ENCODE data around the gene YTHDF2.
A peak's percentile ranks its signal among the peaks of the same experiment; 100 is the strongest.
"Not testable (repeated sequence)": the region's sequence is repeated elsewhere in the genome, so short reads cannot be mapped to it uniquely, and the experiment has no call there.

Gene YTHDF2

DNA sequence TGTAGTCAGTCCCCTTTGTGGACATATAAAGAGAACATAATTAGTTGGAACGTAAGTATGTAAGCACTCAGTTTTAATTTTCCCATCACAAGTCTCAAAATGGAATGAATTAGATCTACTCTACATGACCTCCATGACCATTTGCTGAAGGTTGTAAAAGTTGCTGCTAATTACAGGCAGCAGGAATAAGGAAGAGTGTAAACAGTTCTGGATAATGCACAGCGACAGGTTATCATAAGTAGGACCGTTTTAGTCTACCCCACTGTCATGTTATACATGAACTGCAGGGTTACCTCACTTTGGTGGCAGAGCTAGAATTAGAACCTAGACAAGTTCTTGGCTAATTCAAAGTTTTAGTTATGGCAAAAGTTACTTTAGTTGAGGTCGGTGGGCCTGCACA lies 21.7 kb downstream of the YTHDF2 start:
- DNase-seq (ENCODE audit: low read depth in 2 of 2, low spot score in 1 of 2): no peak

GRCh38 chr1:28759257-28759656 lies 22.5 kb downstream of the YTHDF2 start:
- no peak for DNase-seq (ENCODE audit: low read depth in 2 of 2, low spot score in 1 of 2)

GRCh38 chr1:28761189-28761588 lies 24.4 kb downstream of the YTHDF2 start:
- no peak for DNase-seq (ENCODE audit: low read depth in 2 of 2, low spot score in 1 of 2)

GRCh38 chr1:28766532-28767183 lies 29.9 kb downstream of the YTHDF2 start:
- no peak for DNase-seq (ENCODE audit: low read depth in 2 of 2, low spot score in 1 of 2)

DNA sequence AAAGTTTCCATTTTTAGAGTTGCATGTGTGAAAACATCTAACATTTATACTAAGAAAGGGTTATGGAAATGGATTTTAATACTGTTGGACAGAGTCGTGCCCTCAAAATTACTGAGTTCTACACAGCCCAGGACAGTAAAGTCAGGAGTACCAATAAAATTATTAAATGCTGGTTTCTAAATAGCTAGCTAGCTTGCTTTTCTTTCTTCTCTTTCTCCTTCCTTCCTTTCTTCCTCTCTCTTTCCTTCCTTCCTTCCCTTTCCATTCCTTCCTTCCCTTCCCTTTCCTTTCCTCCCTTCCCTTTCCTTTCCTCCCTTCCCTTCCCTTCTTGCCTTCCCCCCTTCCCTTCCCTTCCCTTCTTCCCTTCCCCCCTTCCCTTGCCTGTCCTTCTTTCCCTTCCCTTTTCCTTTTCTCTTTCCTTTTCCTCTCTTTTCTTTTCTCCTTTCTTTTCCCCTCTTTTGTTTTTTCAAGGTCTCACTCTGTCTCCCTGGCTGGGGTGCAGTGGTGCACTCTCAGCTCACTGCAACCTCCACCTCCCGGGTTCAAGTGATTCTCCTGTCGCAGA lies 33.9 kb downstream of the YTHDF2 start:
- DNase-seq (ENCODE audit: low read depth in 2 of 2, low spot score in 1 of 2): no peak

DNA sequence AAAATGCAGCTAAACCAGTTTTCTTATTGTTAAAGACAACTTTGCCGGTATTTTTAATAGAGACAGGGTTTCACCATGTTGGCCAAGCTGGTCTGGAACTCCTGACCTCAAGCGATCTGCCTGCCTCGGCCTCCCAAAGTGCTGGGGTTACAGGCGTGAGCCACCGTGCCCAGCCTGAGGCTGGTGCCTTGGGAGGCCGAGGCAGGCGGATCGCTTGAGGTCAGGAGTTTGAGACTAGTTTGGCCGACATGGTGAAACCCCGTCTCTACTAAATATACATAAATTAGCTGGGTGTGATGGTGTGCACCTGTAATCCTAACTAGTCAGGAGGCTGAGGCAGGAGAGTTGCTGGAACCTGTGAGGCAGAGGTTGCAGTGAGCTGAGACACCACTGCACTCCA lies 35.2 kb downstream of the YTHDF2 start:
- not testable (repeated sequence) for DNase-seq (ENCODE audit: low read depth in 2 of 2, low spot score in 1 of 2)

- DNase-seq (ENCODE audit: low read depth in 2 of 2, low spot score in 1 of 2): no peak
Observed at GRCh38 chr1:28773105-28773504, 36.4 kb downstream of the YTHDF2 start.

- peak; percentile 23 to 47 for DNase-seq (ENCODE audit: low read depth in 2 of 2, low spot score in 1 of 2)
Observed at GRCh38 chr1:28775121-28775942, 38.6 kb downstream of the YTHDF2 start.

DNA sequence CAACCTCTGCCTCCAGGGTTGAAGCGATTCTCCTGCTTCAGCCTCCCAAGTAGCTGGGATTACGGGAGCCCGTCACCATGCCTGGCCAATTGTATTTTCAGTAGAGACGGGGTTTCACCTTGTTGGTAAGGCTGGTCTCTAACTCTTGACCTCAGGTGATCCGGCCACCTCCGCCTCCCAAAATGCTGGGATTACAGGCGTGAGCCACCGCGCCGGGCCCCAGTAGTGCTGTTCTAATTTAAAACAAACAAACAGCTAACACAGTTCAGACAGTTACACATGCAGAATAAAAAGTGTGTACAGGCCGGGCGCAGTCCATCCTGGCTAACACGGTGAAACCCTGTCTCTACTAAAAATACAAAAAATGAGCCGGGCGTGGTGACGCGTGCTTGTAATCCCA lies 39.6 kb downstream of the YTHDF2 start:
- DNase-seq (ENCODE audit: low read depth in 2 of 2, low spot score in 1 of 2): no peak

DNA sequence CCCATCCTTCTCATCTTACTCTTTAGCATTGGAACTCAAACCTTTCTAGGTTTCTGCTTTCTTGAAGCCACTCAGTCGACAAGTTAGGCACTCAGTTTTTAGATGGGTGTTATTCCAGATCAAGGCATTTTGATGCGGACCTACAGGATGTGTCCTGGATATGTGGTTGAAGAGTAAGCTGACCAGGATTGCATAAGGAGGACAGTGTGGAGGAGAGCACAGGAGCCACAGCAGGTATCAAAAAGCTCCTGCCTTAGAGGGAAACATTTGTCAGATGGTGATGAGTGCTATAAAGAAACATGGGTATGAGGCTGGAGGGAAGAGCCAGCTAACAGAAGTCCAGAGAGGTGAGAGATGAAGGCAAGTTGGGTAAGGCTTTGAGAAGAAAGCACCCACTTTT lies 41.3 kb downstream of the YTHDF2 start:
- no peak for DNase-seq (ENCODE audit: low read depth in 2 of 2, low spot score in 1 of 2)

GRCh38 chr1:28779751-28780408 lies 43.1 kb downstream of the YTHDF2 start:
- no peak for DNase-seq (ENCODE audit: low read depth in 2 of 2, low spot score in 1 of 2)

GRCh38 chr1:28781305-28781704 lies 44.6 kb downstream of the YTHDF2 start:
- DNase-seq (ENCODE audit: low read depth in 2 of 2, low spot score in 1 of 2): no peak

DNA sequence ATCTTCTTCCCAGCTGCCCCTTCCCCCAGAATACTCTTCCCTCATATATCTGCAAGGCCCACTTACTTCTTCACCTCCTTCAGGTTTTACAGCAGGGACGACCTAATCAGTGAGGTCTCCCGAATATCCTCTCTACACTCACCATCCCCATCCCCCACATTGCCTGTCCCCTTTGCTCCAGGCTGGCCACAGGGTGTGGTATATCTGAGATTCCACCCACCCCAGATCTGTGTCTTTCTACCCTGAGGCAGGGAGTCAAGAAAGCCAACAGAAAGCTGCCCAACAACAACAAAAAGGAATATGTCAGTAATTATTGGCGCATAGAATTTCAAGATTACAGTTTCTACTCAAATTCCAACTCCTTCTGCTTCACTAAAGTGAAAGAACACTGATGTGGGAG lies 45.3 kb downstream of the YTHDF2 start:
- DNase-seq (ENCODE audit: low read depth in 2 of 2, low spot score in 1 of 2): no peak

DNA sequence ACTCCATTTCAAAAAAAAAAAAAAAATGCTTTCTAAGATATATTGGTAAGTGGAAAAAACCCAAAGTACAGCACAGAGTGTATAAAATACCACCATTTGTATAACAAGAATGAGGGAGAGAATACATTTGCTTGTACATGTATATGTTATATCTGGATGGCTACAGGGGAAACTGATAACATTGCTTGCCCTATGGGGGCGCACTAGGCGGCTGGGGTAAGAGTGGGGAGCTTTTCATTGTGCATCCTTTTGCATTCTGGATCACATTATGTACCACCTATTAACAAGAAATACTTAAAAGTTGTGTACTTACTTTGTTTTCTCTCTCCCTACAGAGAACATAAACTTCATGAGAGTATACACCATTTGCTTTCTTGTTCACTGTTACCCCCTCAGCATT lies 46.6 kb downstream of the YTHDF2 start:
- no peak for DNase-seq (ENCODE audit: low read depth in 2 of 2, low spot score in 1 of 2)

- no peak for DNase-seq (ENCODE audit: low read depth in 2 of 2, low spot score in 1 of 2)
Observed at GRCh38 chr1:28789412-28789811, 52.7 kb downstream of the YTHDF2 start.

DNA sequence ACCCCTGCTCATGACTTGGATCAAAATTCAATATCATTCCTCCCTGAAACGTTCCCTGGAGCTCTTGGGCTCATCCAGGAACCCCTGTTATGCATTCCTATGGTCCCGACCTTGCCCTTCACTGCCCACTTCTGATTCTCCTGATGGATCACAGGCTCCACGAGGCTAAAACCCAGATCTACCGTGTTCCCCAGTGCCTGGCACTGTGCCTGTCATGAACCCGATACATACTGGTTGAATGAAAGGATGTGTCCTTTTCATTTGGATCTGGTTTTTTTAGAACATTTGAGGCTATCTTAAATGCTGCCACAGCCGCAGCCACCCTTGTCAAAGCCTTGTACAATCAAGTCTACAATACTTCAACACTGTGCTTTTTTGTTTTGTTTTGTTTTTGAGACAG lies 53.1 kb downstream of the YTHDF2 start:
- DNase-seq (ENCODE audit: low read depth in 2 of 2, low spot score in 1 of 2): no peak

DNA sequence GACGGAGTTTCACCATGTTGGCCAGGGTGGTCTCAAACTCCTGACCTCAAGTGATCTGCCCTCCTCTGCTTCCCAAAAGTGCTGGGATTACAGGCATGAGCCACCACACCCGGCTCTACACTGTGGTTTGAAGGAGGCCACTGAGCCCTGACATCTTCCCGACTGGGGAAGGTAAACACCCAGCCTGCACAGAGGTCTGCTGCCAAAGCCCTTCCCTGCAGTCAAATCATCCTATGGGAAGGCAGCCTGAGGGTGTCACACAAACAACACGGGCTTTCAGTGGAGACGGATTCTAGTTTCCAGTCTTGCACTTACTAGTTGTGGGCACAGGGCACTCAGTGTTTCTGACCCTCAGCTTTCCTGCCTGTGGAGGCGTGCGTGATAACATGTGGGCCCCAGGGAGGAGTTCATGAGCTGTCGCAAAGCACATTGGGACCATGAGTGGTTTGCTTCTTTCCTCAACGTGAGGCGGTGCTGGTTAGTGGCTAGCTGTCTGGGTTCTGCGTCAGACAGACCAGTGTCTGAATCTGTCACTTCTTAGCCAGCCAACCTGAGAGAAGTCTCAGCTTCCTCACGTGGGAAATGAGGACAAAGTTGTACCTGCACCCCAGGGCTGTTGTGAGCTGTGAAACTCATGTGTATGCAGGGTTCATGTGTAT lies 53.8 kb downstream of the YTHDF2 start:
- DNase-seq (ENCODE audit: low read depth in 2 of 2, low spot score in 1 of 2): no peak

- DNase-seq (ENCODE audit: low read depth in 2 of 2, low spot score in 1 of 2): not testable (repeated sequence)
Observed at GRCh38 chr1:28791929-28792328, 55.2 kb downstream of the YTHDF2 start.

DNA sequence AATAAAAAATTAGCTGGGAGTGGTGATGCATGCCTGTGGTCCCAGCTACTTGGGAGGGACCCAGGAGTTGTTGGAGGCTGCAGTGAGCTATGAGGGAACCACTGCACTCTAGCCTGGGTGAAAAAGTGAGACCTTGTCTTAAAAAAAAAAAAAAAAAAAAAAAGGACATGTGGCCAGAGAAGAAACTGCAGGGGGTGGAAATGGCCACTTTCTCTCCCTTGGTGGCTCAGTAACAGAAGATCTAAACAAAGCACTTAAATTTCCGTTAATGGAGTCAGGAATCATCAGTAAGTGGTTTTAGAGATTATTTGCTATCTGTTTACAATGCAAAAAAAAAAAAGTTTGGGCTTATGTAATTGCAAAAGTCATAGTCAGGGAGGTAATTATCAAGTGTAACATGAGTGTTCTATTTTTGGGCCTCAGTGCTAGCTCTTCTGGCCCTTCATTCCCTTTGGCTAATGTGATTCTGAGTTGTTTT lies 55.9 kb downstream of the YTHDF2 start:
- no peak for DNase-seq (ENCODE audit: low read depth in 2 of 2, low spot score in 1 of 2)

- DNase-seq (ENCODE audit: low read depth in 2 of 2, low spot score in 1 of 2): not testable (repeated sequence)
Observed at GRCh38 chr1:28794582-28794981, 57.8 kb downstream of the YTHDF2 start.
